Kidney (tissue), 14 donors: ENCODE results near the gene PLEKHH1. TPM values are rescaled to one million over a fixed set of nuclear protein-coding genes. Genes with fewer than 3 reads are reported as not detected.

Experiments
- DNase-seq, 5 donors: peaks; one replicate each; pipeline ENCODE4 v3.0.0-alpha.2; 2013 to 2020
- FAIRE-seq: peaks from 2 replicates; lab custom pipeline; 2012; peaks lifted over from hg19 to GRCh38; lab: Jason Lieb, UNC
- H3K27ac ChIP-seq, 2 donors: one replicate each; pipeline ENCODE4 v1.7.0; 2013; ENCODE audit warnings: low read depth in 2 of 2, low read length in 2 of 2, inconsistent platforms in 1 of 2
- H3K27me3 ChIP-seq: one replicate; pipeline ENCODE4 v1.7.1; 2013; ENCODE audit warnings: low read length, inconsistent platforms; ENCODE audit not compliant: control insufficient read depth, insufficient read depth
- H3K36me3 ChIP-seq, 3 donors: one replicate each; pipeline versions ENCODE4 v1.7.0 to v1.7.1; 2013; ENCODE audit warnings: low read length in 3 of 3, control low read depth in 1 of 3, inconsistent platforms in 1 of 3; ENCODE audit not compliant: insufficient read depth in 3 of 3, control insufficient read depth in 2 of 3
- H3K4me1 ChIP-seq, 3 donors: one replicate each; pipeline versions ENCODE4 v1.7.0 to v1.7.1; 2013; ENCODE audit warnings: low read length in 3 of 3, inconsistent platforms in 1 of 3, low read depth in 1 of 3; ENCODE audit not compliant: control insufficient read depth in 2 of 3, insufficient read depth in 2 of 3
- H3K4me3 ChIP-seq, 3 donors: one replicate each; pipeline versions ENCODE4 v1.7.0 to v1.8.1; 2013; ENCODE audit warnings: low read length in 3 of 3, control low read depth in 1 of 3, inconsistent platforms in 1 of 3
- H3K9ac ChIP-seq, 3 donors: one replicate each; pipeline versions ENCODE4 v1.7.0 to v1.7.1; 2013; ENCODE audit warnings: low read length in 3 of 3, control low read depth in 1 of 3, inconsistent platforms in 1 of 3
- H3K9me3 ChIP-seq, 3 donors: one replicate each; pipeline versions ENCODE4 v1.7.0 to v1.7.1; 2013; ENCODE audit warnings: low read length in 3 of 3, control low read depth in 1 of 3, inconsistent platforms in 1 of 3; ENCODE audit not compliant: control insufficient read depth in 2 of 3, insufficient read depth in 1 of 3
- intact Hi-C: fragments of 100-400 bp; cut with DNase I; formaldehyde crosslinking; loops from one replicate; pipeline ENCODE4 v1.11.1; 2022
- polyA plus RNA-seq: library from polyadenylated mRNA; stranded (reverse); fragments of 350-450 nt; fragmentation: Illumina TruSeq; extraction: RNeasy Lipid Tissue Mini Kit (QIAGEN cat#74804); gene quantifications from one replicate; pipeline ENCODE4 v1.2.3, GENCODE V29; 2014; ENCODE audit warnings: low read depth, low replicate concordance; ENCODE audit not compliant: insufficient read depth
- total RNA-seq: library from RNA; stranded (reverse); fragmentation: NEBNext Ultra II Directional; extraction: Animal tissue kit (Norgen Biotek cat#: 25700); gene quantifications from one replicate; pipeline ENCODE4 v1.2.1, GENCODE V29; 2021
- TF ChIP-seq, protein P1 (sequence below): IDR thresholded peaks from 3 replicates; pipeline ENCODE4 v1.5.1; 2012; ENCODE audit warnings: mild to moderate bottlenecking, moderate library complexity, borderline replicate concordance; ENCODE audit not compliant: insufficient read depth; ENCODE audit errors: extremely low read depth
- donor health status: control.
- donor health status: control.
- donor health status: control.
- donor health status: control.
- donor health status: control.
- donor health status: DM: yes; HTN: yes; CAD: no.
- donor health status: Normal renal cell carcinoma (clear cell type).

The PLEKHH1 gene
- total and polyA plus RNA-seq, 2 donors from 2014 or later: 9.1 to 26.2 TPM

DNA sequence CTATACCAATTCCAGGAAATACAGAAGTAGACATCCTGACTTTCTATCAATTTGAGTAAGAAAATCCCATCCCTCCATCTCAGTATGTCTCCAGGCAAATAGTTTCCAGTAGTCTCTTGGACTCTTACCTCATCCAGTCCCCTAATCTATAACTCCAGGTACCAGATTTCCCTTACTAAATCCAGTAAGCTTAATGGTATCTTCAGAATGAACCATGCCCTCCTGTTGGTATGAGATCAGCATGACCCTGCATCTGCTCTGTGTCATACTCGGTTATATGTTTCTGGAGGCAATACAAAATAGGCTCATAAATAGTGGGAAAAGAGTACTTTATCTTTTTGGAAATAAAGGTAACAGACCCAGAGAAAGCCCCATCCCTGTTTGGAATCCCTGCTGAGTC is 48.6 kb downstream of the PLEKHH1 start:
- H3K36me3 ChIP-seq: peaks cover 0 to 9% (median 6%) of the 10 kb centered on the region in 3 donors
- FAIRE-seq: no peak
- TF ChIP-seq, protein P1, sequence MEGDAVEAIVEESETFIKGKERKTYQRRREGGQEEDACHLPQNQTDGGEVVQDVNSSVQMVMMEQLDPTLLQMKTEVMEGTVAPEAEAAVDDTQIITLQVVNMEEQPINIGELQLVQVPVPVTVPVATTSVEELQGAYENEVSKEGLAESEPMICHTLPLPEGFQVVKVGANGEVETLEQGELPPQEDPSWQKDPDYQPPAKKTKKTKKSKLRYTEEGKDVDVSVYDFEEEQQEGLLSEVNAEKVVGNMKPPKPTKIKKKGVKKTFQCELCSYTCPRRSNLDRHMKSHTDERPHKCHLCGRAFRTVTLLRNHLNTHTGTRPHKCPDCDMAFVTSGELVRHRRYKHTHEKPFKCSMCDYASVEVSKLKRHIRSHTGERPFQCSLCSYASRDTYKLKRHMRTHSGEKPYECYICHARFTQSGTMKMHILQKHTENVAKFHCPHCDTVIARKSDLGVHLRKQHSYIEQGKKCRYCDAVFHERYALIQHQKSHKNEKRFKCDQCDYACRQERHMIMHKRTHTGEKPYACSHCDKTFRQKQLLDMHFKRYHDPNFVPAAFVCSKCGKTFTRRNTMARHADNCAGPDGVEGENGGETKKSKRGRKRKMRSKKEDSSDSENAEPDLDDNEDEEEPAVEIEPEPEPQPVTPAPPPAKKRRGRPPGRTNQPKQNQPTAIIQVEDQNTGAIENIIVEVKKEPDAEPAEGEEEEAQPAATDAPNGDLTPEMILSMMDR: no peak
- no peak overlapping the region for H3K4me3 ChIP-seq
- H3K27ac ChIP-seq: no peak overlapping the region
- H3K9ac ChIP-seq: no peak overlapping the region
- no peaks in the 10 kb centered on the region for H3K9me3 ChIP-seq
- intact Hi-C loops: loop anchor here (10.0 kb wide), 1 partner anchor 123 kb away; the partner anchor contains the start of gene RDH12
- H3K4me1 ChIP-seq: peaks cover 0 to 17% (median 17%) of the 10 kb centered on the region in 3 donors
- H3K27me3 ChIP-seq: no peaks in the 10 kb centered on the region
- DNase-seq: no peak

DNA sequence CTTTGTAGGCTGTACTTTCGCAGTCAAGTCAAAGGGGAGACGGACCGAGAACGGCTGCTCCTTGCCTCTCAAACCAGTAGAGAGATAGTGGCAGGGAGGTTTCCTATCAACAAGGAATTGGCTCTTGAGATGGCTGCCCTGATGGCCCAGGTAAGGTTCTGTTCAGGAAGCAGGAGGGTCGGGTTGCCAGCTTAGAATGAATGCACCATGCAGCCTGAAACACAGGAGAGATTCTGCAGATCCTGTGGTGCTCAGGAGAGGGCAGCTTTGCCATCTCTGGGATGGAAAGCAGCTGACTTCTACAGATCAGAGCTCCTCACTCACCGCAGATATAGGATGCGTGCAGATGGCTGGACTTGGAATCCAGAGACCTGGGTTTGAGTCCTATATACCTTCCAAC is 49.0 kb downstream of the PLEKHH1 start:
- FAIRE-seq (no peak), DNase-seq (no peak)
- Histone ChIP-seq H3K4me1 (peaks cover 0 to 15% (median 15%) of the 10 kb centered on the region in 3 donors), H3K27ac (no peak overlapping the region), H3K36me3 (peaks cover 0 to 9% (median 6%) of the 10 kb centered on the region in 3 donors), H3K9ac (no peak overlapping the region), H3K9me3 (no peaks in the 10 kb centered on the region), H3K27me3 (no peaks in the 10 kb centered on the region), H3K4me3 (no peak overlapping the region)
- intact Hi-C loops: loop anchor here (10.0 kb wide), 1 partner anchor 123 kb away; the partner anchor contains the start of gene RDH12
- TF ChIP-seq, protein P1: no peak

DNA sequence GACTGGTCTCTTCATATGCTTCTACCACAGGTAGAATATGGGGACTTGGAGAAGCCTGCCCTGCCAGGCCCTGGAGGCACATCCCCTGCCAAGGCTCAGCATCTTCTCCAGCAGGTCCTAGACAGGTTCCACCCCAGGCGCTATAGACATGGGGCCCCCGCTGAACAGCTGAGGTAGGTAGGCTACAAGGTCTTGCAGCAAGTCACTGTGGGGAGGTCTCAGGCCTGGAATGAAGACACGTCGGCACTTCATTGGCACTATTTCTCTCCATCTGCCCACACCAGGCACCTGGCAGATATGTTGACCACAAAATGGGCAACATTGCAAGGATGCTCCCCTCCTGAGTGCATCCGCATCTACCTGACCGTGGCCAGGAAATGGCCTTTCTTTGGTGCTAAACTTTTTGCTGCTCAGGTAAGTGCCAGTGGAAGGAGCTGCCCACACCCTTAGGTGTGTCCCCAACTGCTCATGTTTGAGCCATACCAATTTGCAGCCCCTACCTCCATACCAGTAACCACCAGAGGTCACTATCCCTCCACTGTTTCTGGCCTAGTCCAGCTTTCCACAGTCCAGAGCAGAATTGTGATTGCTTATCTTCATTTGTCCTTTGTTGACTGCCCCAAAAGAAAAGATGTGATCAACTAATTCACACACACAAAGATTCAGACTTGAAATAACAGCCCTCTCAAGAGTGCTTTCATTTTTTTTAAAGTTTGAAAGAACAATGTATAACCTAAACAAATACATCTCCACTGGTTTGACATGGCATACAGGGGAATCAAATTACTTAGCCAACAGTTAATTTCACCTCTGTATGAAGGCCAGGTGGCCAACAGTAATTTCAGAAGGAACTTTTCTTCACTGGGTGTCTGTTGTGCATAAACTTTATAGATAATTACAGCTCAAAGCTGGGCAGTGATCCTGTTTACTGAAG is 50.9 kb downstream of the PLEKHH1 start:
- TF ChIP-seq, protein P1: peak; percentile 75
- H3K4me3 ChIP-seq: no peak overlapping the region
- H3K9ac ChIP-seq: no peak overlapping the region
- DNase-seq (peak in 3 of 5 donors; percentile 50 to 77 (median 72)), FAIRE-seq (no peak)
- no peaks in the 10 kb centered on the region for H3K9me3 ChIP-seq
- peaks cover 0 to 9% (median 2%) of the 10 kb centered on the region in 3 donors for H3K4me1 ChIP-seq
- intact Hi-C loops: loop anchor here (10.0 kb wide), 1 partner anchor 121 kb away; the partner anchor contains the start of gene RDH12
- no peak overlapping the region for H3K27ac ChIP-seq
- peaks cover 0 to 17% (median 4%) of the 10 kb centered on the region in 3 donors for H3K36me3 ChIP-seq
- H3K27me3 ChIP-seq: no peaks in the 10 kb centered on the region
